AG04449 (cell line): Measurements from ENCODE around the gene KIF12.

Source experiments
- CTCF ChIA-PET: fragments of 350-600 bp; formaldehyde crosslinking; extraction: SDS; loops from one replicate; lab custom pipeline; 2021; ENCODE audit warnings: antibody characterized with exemption; lab: Yijun Ruan, JAX
- POLR2A ChIA-PET: fragments of 400-600, 350-600 bp; formaldehyde crosslinking; extraction: SDS; loops from one replicate; lab custom pipeline; 2020; ENCODE audit warnings: antibody characterized with exemption, inconsistent platforms; lab: Yijun Ruan, JAX
- DNase-seq: peaks from one replicate; pipeline ENCODE4 v3.0.0-alpha.2; 2010; ENCODE audit warnings: low read depth, low spot score
- H3K4me3 ChIP-seq: 2 replicates; pipeline ENCODE4 v1.5.1; 2011; ENCODE audit warnings: low read depth, mild to moderate bottlenecking, control low read depth, low read length
- TF ChIP-seq, protein P1 (sequence below): IDR thresholded peaks from one replicate; pipeline ENCODE4 v1.5.1; 2011; ENCODE audit warnings: mild to moderate bottlenecking, moderate library complexity, low read length, control low read depth, inconsistent platforms; ENCODE audit not compliant: insufficient read depth; ENCODE audit errors: missing control alignments

The KIF12 gene

GRCh38 chr9:114098936-114099668, at the start of gene KIF12:
KIF12 (minus strand) TSS chr9:114099292; CDS start chr9:114099276, 16 bp downstream.
- DNase-seq, result no peak
- POLR2A ChIA-PET, result no interaction called here

DNA sequence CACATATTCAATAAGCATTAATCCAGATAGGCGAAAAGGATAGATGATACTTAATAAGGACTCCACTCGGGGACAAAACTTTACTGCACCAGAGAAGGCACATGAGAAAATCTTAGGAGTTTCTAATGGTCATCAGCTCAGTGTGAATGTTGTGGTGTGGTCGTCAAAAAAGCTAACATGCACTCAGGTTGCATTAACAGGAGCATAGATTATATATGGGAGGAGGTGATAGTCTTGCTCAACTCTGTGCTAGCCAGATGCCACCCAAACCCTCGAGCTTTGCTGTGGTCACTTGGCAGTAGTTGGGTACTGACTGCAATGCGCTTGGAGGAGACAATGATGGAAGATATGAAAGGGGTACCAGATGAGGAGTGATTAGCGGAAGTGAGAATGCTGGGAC, 47.6 kb upstream of the KIF12 start:
- TF ChIP-seq, protein P1, sequence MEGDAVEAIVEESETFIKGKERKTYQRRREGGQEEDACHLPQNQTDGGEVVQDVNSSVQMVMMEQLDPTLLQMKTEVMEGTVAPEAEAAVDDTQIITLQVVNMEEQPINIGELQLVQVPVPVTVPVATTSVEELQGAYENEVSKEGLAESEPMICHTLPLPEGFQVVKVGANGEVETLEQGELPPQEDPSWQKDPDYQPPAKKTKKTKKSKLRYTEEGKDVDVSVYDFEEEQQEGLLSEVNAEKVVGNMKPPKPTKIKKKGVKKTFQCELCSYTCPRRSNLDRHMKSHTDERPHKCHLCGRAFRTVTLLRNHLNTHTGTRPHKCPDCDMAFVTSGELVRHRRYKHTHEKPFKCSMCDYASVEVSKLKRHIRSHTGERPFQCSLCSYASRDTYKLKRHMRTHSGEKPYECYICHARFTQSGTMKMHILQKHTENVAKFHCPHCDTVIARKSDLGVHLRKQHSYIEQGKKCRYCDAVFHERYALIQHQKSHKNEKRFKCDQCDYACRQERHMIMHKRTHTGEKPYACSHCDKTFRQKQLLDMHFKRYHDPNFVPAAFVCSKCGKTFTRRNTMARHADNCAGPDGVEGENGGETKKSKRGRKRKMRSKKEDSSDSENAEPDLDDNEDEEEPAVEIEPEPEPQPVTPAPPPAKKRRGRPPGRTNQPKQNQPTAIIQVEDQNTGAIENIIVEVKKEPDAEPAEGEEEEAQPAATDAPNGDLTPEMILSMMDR, result no peak
- ChIA-PET CTCF (interaction anchor here (0.8 to 1.7 kb wide), 5 partner anchors 8 to 144 kb away, joined by 3 to 7 read pairs (median 4); partner anchors contain the start of gene COL27A1), POLR2A (no interaction called here)
- DNase-seq, result no peak
- H3K4me3 ChIP-seq, result no peak overlapping the region

More at GRCh38 chr9:114098936-114099668, at the start of gene KIF12:
- H3K4me3 ChIP-seq, result peak within 1 kb of the TSS; percentile 37
- CTCF ChIA-PET, result interaction anchor here (2.0 to 10.5 kb wide), 4 partner anchors 8 to 192 kb away, joined by 6 to 118 read pairs (median 63); no protein-coding TSS in a partner anchor
- TF ChIP-seq, protein P1, result no peak

- DNase-seq, result no peak
- TF ChIP-seq, protein P1, result no peak
- ChIA-PET CTCF (interaction anchor here (1.7 to 7.1 kb wide), 5 partner anchors 11 to 148 kb away, joined by 4 to 122 read pairs (median 26); partner anchors contain the start of gene COL27A1), POLR2A (no interaction called here)
- no peak overlapping the region for H3K4me3 ChIP-seq
Observed at GRCh38 chr9:114143234-114143633, 44.1 kb upstream of the KIF12 start.

- no peak for DNase-seq
- POLR2A ChIA-PET, result no interaction called here
- CTCF ChIA-PET, result interaction anchor here (0.6 to 7.1 kb wide), 16 partner anchors 11 to 163 kb away, joined by 3 to 122 read pairs (median 3); partner anchors contain the start of gene COL27A1
- no peak overlapping the region for H3K4me3 ChIP-seq
- TF ChIP-seq, protein P1, result no peak
Observed at GRCh38 chr9:114141553-114142402, 42.7 kb upstream of the KIF12 start.

DNA sequence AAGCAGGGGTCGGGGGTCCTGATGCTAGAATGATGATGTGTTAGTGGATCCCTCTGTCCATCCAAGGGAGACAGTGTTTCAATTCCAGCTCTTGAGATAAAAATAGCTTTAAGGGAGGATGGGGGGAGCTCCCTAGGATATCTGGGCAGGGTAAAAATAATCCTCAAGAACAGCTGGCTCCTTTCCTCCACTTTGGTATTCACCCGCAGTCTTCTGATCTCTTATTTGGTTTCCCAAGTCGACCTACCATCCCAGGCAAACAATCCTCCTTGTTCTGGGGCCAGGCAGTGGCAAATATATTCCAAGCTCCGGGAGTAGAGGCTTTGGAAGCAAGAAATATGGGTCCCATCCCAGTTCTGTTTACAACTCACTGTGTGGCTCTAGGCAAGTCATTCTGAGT, 41.8 kb upstream of the KIF12 start:
- ChIA-PET POLR2A (interaction anchor here (1.4 kb wide), 1 partner anchor 14 kb away, joined by 4 read pairs; the partner anchor contains the start of gene COL27A1), CTCF (interaction anchor here (0.9 to 7.1 kb wide), 12 partner anchors 9 to 164 kb away, joined by 3 to 122 read pairs (median 4); partner anchors contain the start of gene COL27A1)
- H3K4me3 ChIP-seq, result no peak overlapping the region
- no peak for DNase-seq
- TF ChIP-seq, protein P1, result no peak
